ENCODE measurements around the gene CPTP. TPM values are rescaled to one million over a fixed set of nuclear protein-coding genes. Genes with fewer than 3 reads are reported as not detected.

Gene CPTP
- total RNA-seq, 6 experiments from 2014 or later = 24.6 to 31.5 (median 26.6) TPM

- DNase-seq = no peak
- 0 out of 2 replicates have a peak overlapping the region, but pooled peaks have one; percentile 7 for H3K27ac Mint-ChIP-seq
- H3K9me3 Mint-ChIP-seq = no peaks in the 10 kb centered on the region
- peaks cover 3% of the 10 kb centered on the region for H3K27me3 Mint-ChIP-seq (ENCODE audit: insufficient read depth)
- peaks cover 26% of the 10 kb centered on the region for H3K4me1 Mint-ChIP-seq (ENCODE audit: low read depth)
- no peak overlapping the region for H3K4me3 Mint-ChIP-seq
- no peak for TF ChIP-seq CTCF (IDR thresholded peaks at IDR 0.05)
- no peaks in the 10 kb centered on the region for H3K36me3 Mint-ChIP-seq (ENCODE audit: low read depth)
These were observed 20.9 kb upstream of the CPTP start for GRCh38 chr1:1303736-1304135.

- H3K4me3 Mint-ChIP-seq = peak overlapping the region; percentile 94
- 0 out of 2 replicates have a peak, but pooled peaks have one; percentile 9 for TF ChIP-seq CTCF (IDR thresholded peaks at IDR 0.05)
- no peaks in the 10 kb centered on the region for H3K9me3 Mint-ChIP-seq
- H3K27ac Mint-ChIP-seq = peak overlapping the region; percentile 87
- DNase-seq = peak; percentile 74
- H3K4me1 Mint-ChIP-seq (ENCODE audit: low read depth) = peaks cover 26% of the 10 kb centered on the region
- H3K36me3 Mint-ChIP-seq (ENCODE audit: low read depth) = no peaks in the 10 kb centered on the region
- H3K27me3 Mint-ChIP-seq (ENCODE audit: insufficient read depth) = peaks cover 3% of the 10 kb centered on the region
These were observed 20.0 kb upstream of the CPTP start for GRCh38 chr1:1304331-1305299.

- Mint-ChIP-seq H3K4me3 (peak overlapping the region; percentile 94), H3K4me1 (ENCODE audit: low read depth) (peaks cover 26% of the 10 kb centered on the region), H3K27me3 (ENCODE audit: insufficient read depth) (peaks cover 1% of the 10 kb centered on the region), H3K9me3 (no peaks in the 10 kb centered on the region), H3K27ac (peak overlapping the region; percentile 87), H3K36me3 (ENCODE audit: low read depth) (no peaks in the 10 kb centered on the region)
- peak; percentile 31; the same call in 1 of the 2 replicates for TF ChIP-seq CTCF (IDR thresholded peaks at IDR 0.05)
- DNase-seq = peak; percentile 62
These were observed 19.1 kb upstream of the CPTP start for GRCh38 chr1:1305300-1306069.

GRCh38 chr1:1306070-1306660 lies 18.4 kb upstream of the CPTP start:
- peak overlapping the region; percentile 94 for H3K4me3 Mint-ChIP-seq
- peak overlapping the region; percentile 87 for H3K27ac Mint-ChIP-seq
- TF ChIP-seq CTCF (IDR thresholded peaks at IDR 0.05) = peak; percentile 29; the same call in 1 of the 2 replicates
- H3K27me3 Mint-ChIP-seq (ENCODE audit: insufficient read depth) = peaks cover 1% of the 10 kb centered on the region
- DNase-seq = no peak
- peaks cover 26% of the 10 kb centered on the region for H3K4me1 Mint-ChIP-seq (ENCODE audit: low read depth)
- no peaks in the 10 kb centered on the region for H3K36me3 Mint-ChIP-seq (ENCODE audit: low read depth)
- no peaks in the 10 kb centered on the region for H3K9me3 Mint-ChIP-seq

GRCh38 chr1:1306661-1307260 lies 17.8 kb upstream of the CPTP start:
- Mint-ChIP-seq H3K27me3 (ENCODE audit: insufficient read depth) (peaks cover 1% of the 10 kb centered on the region), H3K4me1 (ENCODE audit: low read depth) (peaks cover 26% of the 10 kb centered on the region), H3K9me3 (no peaks in the 10 kb centered on the region), H3K36me3 (ENCODE audit: low read depth) (no peaks in the 10 kb centered on the region), H3K4me3 (peak overlapping the region; percentile 94), H3K27ac (peak overlapping the region; percentile 87)
- no peak for TF ChIP-seq CTCF (IDR thresholded peaks at IDR 0.05)
- DNase-seq = no peak

All from HFFc6 (cell line).